Peyer's patch (tissue), 4 donors: Measurements from ENCODE around the gene CNPY1.

Source experiments
- POLR2A ChIP-seq, 2 donors: fragments of 450-650 bp; IDR thresholded peaks; one replicate each; pipeline ENCODE4 v1.5.1; 2017; ENCODE audit warnings: antibody characterized with exemption in 2 of 2, mild to moderate bottlenecking in 2 of 2, moderate library complexity in 2 of 2
- TF ChIP-seq, protein P1 (sequence below), 6 experiments: fragments of 450-650 bp in 4 of 6; fragments of 200-600 bp in 2 of 6; sonication (generic) in 1 of 6; IDR thresholded peaks; one replicate each; pipeline ENCODE4 v1.5.1; 2017 to 2019; ENCODE audit warnings: antibody characterized with exemption in 6 of 6, mild to moderate bottlenecking in 3 of 6, moderate library complexity in 1 of 6

GRCh38 chr7:155490697-155491628, 55.4 kb downstream of the CNPY1 start:
- TF ChIP-seq POLR2A (IDR thresholded peaks at IDR 0.05), result no peak
- TF ChIP-seq, protein P1, sequence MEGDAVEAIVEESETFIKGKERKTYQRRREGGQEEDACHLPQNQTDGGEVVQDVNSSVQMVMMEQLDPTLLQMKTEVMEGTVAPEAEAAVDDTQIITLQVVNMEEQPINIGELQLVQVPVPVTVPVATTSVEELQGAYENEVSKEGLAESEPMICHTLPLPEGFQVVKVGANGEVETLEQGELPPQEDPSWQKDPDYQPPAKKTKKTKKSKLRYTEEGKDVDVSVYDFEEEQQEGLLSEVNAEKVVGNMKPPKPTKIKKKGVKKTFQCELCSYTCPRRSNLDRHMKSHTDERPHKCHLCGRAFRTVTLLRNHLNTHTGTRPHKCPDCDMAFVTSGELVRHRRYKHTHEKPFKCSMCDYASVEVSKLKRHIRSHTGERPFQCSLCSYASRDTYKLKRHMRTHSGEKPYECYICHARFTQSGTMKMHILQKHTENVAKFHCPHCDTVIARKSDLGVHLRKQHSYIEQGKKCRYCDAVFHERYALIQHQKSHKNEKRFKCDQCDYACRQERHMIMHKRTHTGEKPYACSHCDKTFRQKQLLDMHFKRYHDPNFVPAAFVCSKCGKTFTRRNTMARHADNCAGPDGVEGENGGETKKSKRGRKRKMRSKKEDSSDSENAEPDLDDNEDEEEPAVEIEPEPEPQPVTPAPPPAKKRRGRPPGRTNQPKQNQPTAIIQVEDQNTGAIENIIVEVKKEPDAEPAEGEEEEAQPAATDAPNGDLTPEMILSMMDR (IDR thresholded peaks at IDR 0.05), result no peak
